Activated CD4-positive, alpha-beta T cell treated with anti-CD3 and anti-CD28 coated beads, Interleukin-10, Interleukin-2, amounts not matched to agents 100 ng/mL and 50 ng/mL, durations not matched to agents 16 hours and 8 hours (primary cell): ENCODE results near the gene SFT2D3.

ENCODE experiments used
- DNase-seq: peaks from one replicate; pipeline ENCODE4 v3.0.0-alpha.2; 2020

The SFT2D3 gene

DNA sequence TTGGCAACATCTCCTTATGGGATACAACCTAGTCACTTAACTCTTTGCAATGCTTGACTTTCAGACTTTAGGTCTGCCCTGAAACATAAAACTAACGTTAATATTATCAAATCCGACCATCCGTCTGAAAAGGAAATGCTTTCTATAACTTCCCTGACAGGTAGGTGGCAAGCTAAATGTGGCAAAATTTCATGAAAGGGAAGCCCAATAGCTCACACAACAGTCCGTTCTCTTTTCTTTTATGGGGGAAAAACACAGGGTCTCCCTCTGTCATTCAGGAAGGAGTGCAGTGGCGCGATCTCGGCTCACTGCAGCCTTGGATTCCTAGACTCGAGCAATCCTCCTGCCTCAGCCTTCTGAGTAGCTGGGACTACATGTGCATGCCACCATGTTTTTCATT is 52.9 kb downstream of the SFT2D3 start:
- no peak for DNase-seq
